Pancreas (tissue), 10 donors: ENCODE data around the gene ZNF282. TPM values are rescaled to one million over a fixed set of nuclear protein-coding genes. Genes with fewer than 3 reads are reported as not detected.

Experiments used
- ATAC-seq, 4 donors: fragments of 200-7000 bp; cut with Tn5 transposase; one replicate each; pipeline versions ENCODE4 v1.8.0 to v1.9.1; 2020; ENCODE audit warnings: mild to moderate bottlenecking in 4 of 4, moderate library complexity in 4 of 4
- DNase-seq, 6 donors: peaks; one replicate each; pipeline ENCODE4 v3.0.0-alpha.2; 2020
- FAIRE-seq: peaks from 2 replicates; lab custom pipeline; 2012; peaks lifted over from hg19 to GRCh38; lab: Jason Lieb, UNC
- H3K27ac ChIP-seq, 4 donors: fragments of 200-600 bp; sonication (generic); 1 replicate in 3 of 4; 2 replicates in 1 of 4; pipeline versions ENCODE4 v1.5.0 to v1.8.0; 2020
- H3K27me3 ChIP-seq, 4 donors: fragments of 200-600 bp; one replicate each; pipeline ENCODE4 v1.8.0; 2021
- H3K36me3 ChIP-seq, 3 donors: fragments of 200-600 bp; sonication (generic) in 1 of 3; one replicate each; pipeline versions ENCODE4 v1.5.0 to v1.8.0; 2020 to 2021
- H3K4me1 ChIP-seq, 3 donors: fragments of 200-600 bp; one replicate each; pipeline ENCODE4 v1.8.0; 2021
- H3K4me3 ChIP-seq, 4 donors: fragments of 200-600 bp; sonication (generic) in 2 of 4; one replicate each; pipeline versions ENCODE4 v1.5.0 to v1.8.0; 2020 to 2021
- H3K9me3 ChIP-seq, 4 donors: fragments of 200-600 bp; one replicate each; pipeline ENCODE4 v1.8.0; 2021
- CTCF ChIP-seq, 4 donors: fragments of 200-600 bp; sonication (generic) in 3 of 4; IDR thresholded peaks; one replicate each; pipeline versions ENCODE4 v1.5.0 to v1.8.0; 2021; ENCODE audit warnings: antibody characterized with exemption in 4 of 4
- WGBS, 2 donors: extraction: QIAGEN DNeasy Blood & Tissue Kit; methylation state at CpG; one replicate each; pipeline ENCODE4 v1.1.7; 2013; 5-methylcytosine and 5-hydroxymethylcytosine counted together
- intact Hi-C, 3 donors: fragments of 100-400 bp; cut with DNase I; formaldehyde crosslinking; loops; one replicate each; pipeline versions ENCODE4 v1.11.1 to v1.14.2; 2022
- polyA plus RNA-seq, 2 donors: library from polyadenylated mRNA; stranded (reverse); fragments of 200-250 nt; gene quantifications; one replicate each; pipeline ENCODE4 v1.2.3, GENCODE V29; 2013
- total RNA-seq, 6 donors: library from RNA; stranded (reverse); fragmentation: NEBNext Ultra II Directional in 4 of 6; extraction: Animal tissue kit (Norgen Biotek cat#: 25700) in 4 of 6; gene quantifications; one replicate each; pipeline versions ENCODE4 v1.2.1 to v1.2.4, GENCODE V29; 2021 to 2023
- donor health status: healthy with polysubstance abuse.
- donor health status: DM: no; HTN: no; CAD: no; lungs with moderate emphysema.
- donor health status: DM: no; HTN: no; CAD: no.
- donor health status: control.
- donor health status: control.
- donor health status: Bipolar disorder and iron deficiency.
- donor health status: DM: yes; HTN: yes; CAD: no.
- donor health status: DM: no; HTN: no; CAD: no.
- donor health status: DM: no; HTN: no; CAD: no.
- donor health status: DM: yes; HTN: yes; CAD: no.

ZNF282 gene
- total and polyA plus RNA-seq, 8 donors, result 12.1 to 19.4 (median 14.0) TPM

DNA sequence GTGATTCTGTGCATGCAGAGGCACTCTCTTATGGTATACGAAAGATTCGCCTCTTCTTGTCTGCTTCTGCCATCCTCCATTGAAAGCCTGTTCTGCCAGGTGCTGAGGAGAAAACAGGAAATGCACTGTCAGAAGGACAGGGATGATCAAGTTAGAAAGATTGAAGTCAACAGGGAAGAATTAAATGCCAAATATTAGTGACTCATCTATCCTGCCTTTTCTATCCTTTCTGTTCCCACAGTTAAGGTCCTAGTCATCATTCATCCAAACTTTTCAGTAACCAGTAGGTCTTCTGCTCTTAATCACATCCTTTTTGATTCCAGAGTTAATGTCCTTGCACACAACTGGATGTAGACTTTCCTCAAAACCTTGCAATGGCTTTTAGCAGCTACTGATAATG is 61.8 kb downstream of the ZNF282 start:
- 84 to 85% methylated on average over 2 of the region's 2 CpGs for WGBS, 2 donors
- H3K36me3 ChIP-seq, result peaks cover 0 to 25% (median 22%) of the 10 kb centered on the region in 3 donors
- no peak for TF ChIP-seq CTCF (IDR thresholded peaks at IDR 0.05)
- H3K4me3 ChIP-seq, result no peak overlapping the region
- no peak for ATAC-seq
- H3K9me3 ChIP-seq, result no peaks in the 10 kb centered on the region
- peaks cover 0 to 3% (median 0%) of the 10 kb centered on the region in 3 donors for H3K4me1 ChIP-seq
- H3K27me3 ChIP-seq, result no peaks in the 10 kb centered on the region
- no peak for DNase-seq
- intact Hi-C loops, result no loop called here
- H3K27ac ChIP-seq, result no peak overlapping the region
- FAIRE-seq, result no peak

GRCh38 chr7:149261316-149261828 is 66.0 kb downstream of the ZNF282 start:
- FAIRE-seq (no peak), ATAC-seq (peak; percentile 2 to 33 (median 20)), DNase-seq (no peak)
- Histone ChIP-seq H3K4me3 (peak overlapping the region; percentile 53 to 64 (median 61)), H3K9me3 (no peaks in the 10 kb centered on the region), H3K27me3 (no peaks in the 10 kb centered on the region), H3K27ac (peak overlapping the region; percentile 55 to 81 (median 80)), H3K4me1 (peaks cover 0 to 5% (median 3%) of the 10 kb centered on the region in 3 donors), H3K36me3 (peaks cover 0 to under 1% (median 0%) of the 10 kb centered on the region in 3 donors)
- TF ChIP-seq CTCF (IDR thresholded peaks at IDR 0.05), result no peak
- intact Hi-C loops, result no loop called here
- WGBS, 2 donors, result 9 to 10% methylated on average over 16 of the region's 16 CpGs

DNA sequence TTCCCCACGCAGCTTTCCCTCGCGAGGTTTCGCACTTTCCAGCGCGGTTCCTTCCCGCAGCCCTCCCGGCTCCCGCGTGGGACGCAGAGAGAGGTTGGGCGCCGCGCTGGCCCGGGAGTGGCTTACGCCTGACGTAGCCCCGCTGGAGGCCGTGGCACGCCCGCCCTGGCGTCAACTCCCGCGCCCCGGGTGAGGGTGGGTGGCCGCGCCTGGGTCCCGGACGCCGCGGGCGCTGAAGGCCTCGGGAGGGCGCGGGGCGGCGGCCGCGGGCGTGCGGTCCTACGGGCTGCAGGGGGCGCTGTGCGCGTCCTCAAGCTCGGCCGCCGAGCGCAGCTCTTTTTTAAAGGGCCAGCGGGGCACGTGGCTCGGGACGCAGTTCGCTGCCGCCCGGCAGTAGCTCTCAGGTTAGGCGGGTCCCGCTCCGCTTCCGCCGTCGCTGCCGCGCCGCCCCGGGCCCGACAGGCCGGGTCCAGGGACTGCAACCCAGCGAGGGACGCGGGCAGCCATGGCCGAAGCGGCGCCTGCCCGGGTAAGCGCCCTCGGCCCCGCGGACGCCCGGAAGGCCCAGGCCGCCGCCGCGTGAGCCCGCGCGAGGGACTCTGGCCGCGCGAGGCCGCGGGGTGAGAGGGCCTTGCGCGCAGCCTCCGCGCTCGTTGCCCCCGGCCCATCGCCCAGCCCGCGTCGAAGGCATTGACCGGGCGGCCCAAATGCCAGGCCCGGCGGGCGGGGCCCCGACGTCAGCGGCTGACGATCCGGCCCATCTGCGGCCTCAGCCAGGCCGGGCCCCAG is 66.7 kb downstream of the ZNF282 start, which contains the start of gene ZNF783:
Gene ZNF783 (plus strand): TSS at position 368 of the 789 bp plus-strand sequence. CDS start 138 bp downstream, at position 506.
- intact Hi-C loops, result no loop called here
- H3K36me3 ChIP-seq, result peaks cover 0 to 7% (median 0%) of the 10 kb centered on the region in 3 donors
- no peaks in the 10 kb centered on the region for H3K9me3 ChIP-seq
- peak; percentile 94 to 96 (median 96) for ATAC-seq
- peak; percentile 81 to 95 (median 90) for TF ChIP-seq CTCF (IDR thresholded peaks at IDR 0.05)
- H3K4me1 ChIP-seq, result peaks cover 0 to 5% (median 3%) of the 10 kb centered on the region in 3 donors
- H3K4me3 ChIP-seq, result peak within 1 kb of the TSS; percentile 53 to 64 (median 61)
- 2% methylated on average over 46 to 115 of the region's 115 CpGs for WGBS, 2 donors
- no peak for FAIRE-seq
- no peaks in the 10 kb centered on the region for H3K27me3 ChIP-seq
- H3K27ac ChIP-seq, result peak within 1 kb of the TSS; percentile 55 to 81 (median 80)
- DNase-seq, result peak; percentile 80 to 93 (median 86)

- 93 to 97% methylated on average over 21 of the region's 21 CpGs for WGBS, 2 donors
- ATAC-seq (no peak), DNase-seq (peak in 1 of 6 donors; percentile 47), FAIRE-seq (no peak)
- H3K36me3 ChIP-seq, result peaks cover 0 to 13% (median 0%) of the 10 kb centered on the region in 3 donors
- no peaks in the 10 kb centered on the region for H3K9me3 ChIP-seq
- no peak overlapping the region for H3K4me3 ChIP-seq
- no peaks in the 10 kb centered on the region for H3K27me3 ChIP-seq
- H3K4me1 ChIP-seq, result peaks cover 0 to 5% (median 0%) of the 10 kb centered on the region in 3 donors
- intact Hi-C loops, result no loop called here
- H3K27ac ChIP-seq, result no peak overlapping the region
- TF ChIP-seq CTCF (IDR thresholded peaks at IDR 0.05), result no peak
Measured at GRCh38 chr7:149266451-149266850, 71.1 kb downstream of the ZNF282 start.
